DND-41 (cell line): ENCODE results near the gene BCL2L1.

Experiments used
- EZH2 ChIP-seq: IDR thresholded peaks from 3 replicates; pipeline ENCODE4 v1.6.1; 2012; ENCODE audit warnings: borderline replicate concordance, low read depth, mild to moderate bottlenecking, moderate library complexity, low read length, inconsistent platforms; ENCODE audit not compliant: severe bottlenecking
- TF ChIP-seq, protein P1 (sequence below): IDR thresholded peaks from 2 replicates; pipeline ENCODE4 v1.5.1; 2012; ENCODE audit warnings: borderline replicate concordance, low read length, moderate library complexity, mild to moderate bottlenecking; ENCODE audit not compliant: poor library complexity, severe bottlenecking; ENCODE audit errors: extremely low read depth

DNA sequence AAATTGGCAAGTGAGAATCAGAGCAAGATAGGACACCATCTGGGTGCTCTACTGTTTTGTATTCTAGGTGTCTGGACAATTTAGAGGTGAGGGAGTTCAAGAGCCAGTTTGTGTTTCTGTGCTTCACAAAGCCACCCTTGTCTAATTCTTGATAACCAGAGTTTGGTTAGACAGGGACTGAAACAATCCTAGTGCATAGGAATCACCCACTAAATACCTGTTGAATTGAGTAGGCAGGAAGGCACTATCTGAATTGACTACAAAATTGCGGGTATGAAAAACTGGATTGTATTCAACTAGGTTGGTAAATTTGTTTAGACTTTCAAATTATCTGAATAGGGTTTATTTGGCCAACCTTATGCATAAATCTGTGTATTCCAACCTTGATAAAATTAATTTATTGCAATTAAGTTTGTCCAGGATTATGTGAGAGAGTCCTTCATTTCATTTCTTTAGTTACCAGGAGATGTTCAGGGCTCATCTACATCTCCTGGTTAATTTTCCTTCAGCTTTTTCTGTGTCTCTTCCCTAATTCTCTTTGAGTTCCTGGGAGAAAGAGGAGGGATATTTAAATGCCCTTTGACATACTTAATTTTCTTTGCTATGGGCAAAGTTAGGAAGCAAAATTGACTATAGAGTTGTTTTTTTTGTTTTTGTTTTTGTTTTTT, 18.1 kb upstream of the BCL2L1 start:
- TF ChIP-seq, protein P1, sequence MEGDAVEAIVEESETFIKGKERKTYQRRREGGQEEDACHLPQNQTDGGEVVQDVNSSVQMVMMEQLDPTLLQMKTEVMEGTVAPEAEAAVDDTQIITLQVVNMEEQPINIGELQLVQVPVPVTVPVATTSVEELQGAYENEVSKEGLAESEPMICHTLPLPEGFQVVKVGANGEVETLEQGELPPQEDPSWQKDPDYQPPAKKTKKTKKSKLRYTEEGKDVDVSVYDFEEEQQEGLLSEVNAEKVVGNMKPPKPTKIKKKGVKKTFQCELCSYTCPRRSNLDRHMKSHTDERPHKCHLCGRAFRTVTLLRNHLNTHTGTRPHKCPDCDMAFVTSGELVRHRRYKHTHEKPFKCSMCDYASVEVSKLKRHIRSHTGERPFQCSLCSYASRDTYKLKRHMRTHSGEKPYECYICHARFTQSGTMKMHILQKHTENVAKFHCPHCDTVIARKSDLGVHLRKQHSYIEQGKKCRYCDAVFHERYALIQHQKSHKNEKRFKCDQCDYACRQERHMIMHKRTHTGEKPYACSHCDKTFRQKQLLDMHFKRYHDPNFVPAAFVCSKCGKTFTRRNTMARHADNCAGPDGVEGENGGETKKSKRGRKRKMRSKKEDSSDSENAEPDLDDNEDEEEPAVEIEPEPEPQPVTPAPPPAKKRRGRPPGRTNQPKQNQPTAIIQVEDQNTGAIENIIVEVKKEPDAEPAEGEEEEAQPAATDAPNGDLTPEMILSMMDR: no peak
- no peak for TF ChIP-seq EZH2
